ENCODE data around the gene LTBP1. TPM values are rescaled to one million over a fixed set of nuclear protein-coding genes. Genes with fewer than 3 reads are reported as not detected.

LTBP1 gene
- polyA plus RNA-seq, 1 donor (not counting 4 experiments of a cell fraction or from before 2014, with no cell fraction given) = 9.2 TPM

- dilution Hi-C loops (cut with MboI; ENCODE audit: extremely low pct_ligation_motif_present, low sequenced_read_pairs) = no loop called here
- Histone ChIP-seq H3K9ac (ENCODE audit: control insufficient read depth, extremely low read depth, insufficient read depth, low read length) (no peak overlapping the region), H3K9me1 (ENCODE audit: control insufficient read depth, extremely low read depth, insufficient read depth, low read length) (no peaks in the 10 kb centered on the region), H3K36me3 (ENCODE audit: control insufficient read depth in 2 of 2, extremely low read depth in 1 of 2, insufficient read depth in 2 of 2, low read length in 2 of 2) (no peaks in the 10 kb centered on the region), H3K4me1 (ENCODE audit: control insufficient read depth, extremely low read depth, insufficient read depth, low read length) (peaks cover 8% of the 10 kb centered on the region), H3K4me3 (ENCODE audit: control insufficient read depth in 2 of 3, extremely low read depth in 1 of 3, insufficient read depth in 2 of 3, low read depth in 1 of 3, low read length in 3 of 3) (no peak overlapping the region), H4K20me1 (ENCODE audit: control insufficient read depth, extremely low read depth, insufficient read depth, low read length) (no peaks in the 10 kb centered on the region), H3K4me2 (ENCODE audit: control insufficient read depth, extremely low read depth, insufficient read depth, low read depth, low read length) (no peak overlapping the region), H3K9me3 (ENCODE audit: control insufficient read depth, low read depth, low read length) (no peaks in the 10 kb centered on the region), H2AFZ (ENCODE audit: control insufficient read depth, low read length) (no peak overlapping the region), H3K27me3 (ENCODE audit: control insufficient read depth, extremely low read depth, insufficient read depth, low read length) (no peaks in the 10 kb centered on the region), H3K27ac (ENCODE audit: control insufficient read depth, insufficient read depth, low read length) (no peak overlapping the region), H3K79me2 (ENCODE audit: control insufficient read depth, insufficient read depth, low read length) (no peaks in the 10 kb centered on the region)
- DNase-seq (ENCODE audit: low read depth, low spot score) = no peak
- FAIRE-seq = no peak
- TF ChIP-seq EZH2 (IDR thresholded peaks at IDR 0.05; ENCODE audit: low read length) = no peak
- no peak for TF ChIP-seq CTCF (optimal IDR thresholded peaks at IDR 0.05 in 1 of 3, IDR thresholded peaks at IDR 0.05 in 1 of 3, conservative IDR thresholded peaks at IDR 0.05 in 1 of 3; ENCODE audit: extremely low read depth in 1 of 3, insufficient read depth in 2 of 3, low read length in 3 of 3)
These were observed 459.9 kb downstream of the LTBP1 start for GRCh38 chr2:33406622-33407021.

- H3K4me2 ChIP-seq (ENCODE audit: control insufficient read depth, extremely low read depth, insufficient read depth, low read depth, low read length) = no peak overlapping the region
- no peaks in the 10 kb centered on the region for H3K79me2 ChIP-seq (ENCODE audit: control insufficient read depth, insufficient read depth, low read length)
- H3K27ac ChIP-seq (ENCODE audit: control insufficient read depth, insufficient read depth, low read length) = no peak overlapping the region
- no peaks in the 10 kb centered on the region for H3K27me3 ChIP-seq (ENCODE audit: control insufficient read depth, extremely low read depth, insufficient read depth, low read length)
- H3K9me3 ChIP-seq (ENCODE audit: control insufficient read depth, low read depth, low read length) = no peaks in the 10 kb centered on the region
- H3K9ac ChIP-seq (ENCODE audit: control insufficient read depth, extremely low read depth, insufficient read depth, low read length) = no peak overlapping the region
- no peak for FAIRE-seq
- H3K36me3 ChIP-seq (ENCODE audit: control insufficient read depth in 2 of 2, extremely low read depth in 1 of 2, insufficient read depth in 2 of 2, low read length in 2 of 2) = no peaks in the 10 kb centered on the region
- TF ChIP-seq EZH2 (IDR thresholded peaks at IDR 0.05; ENCODE audit: low read length) (no peak), CTCF (optimal IDR thresholded peaks at IDR 0.05 in 1 of 3, IDR thresholded peaks at IDR 0.05 in 1 of 3, conservative IDR thresholded peaks at IDR 0.05 in 1 of 3; ENCODE audit: extremely low read depth in 1 of 3, insufficient read depth in 2 of 3, low read length in 3 of 3) (no peak)
- no peaks in the 10 kb centered on the region for H3K9me1 ChIP-seq (ENCODE audit: control insufficient read depth, extremely low read depth, insufficient read depth, low read length)
- H3K4me1 ChIP-seq (ENCODE audit: control insufficient read depth, extremely low read depth, insufficient read depth, low read length) = peaks cover 8% of the 10 kb centered on the region
- no peak for DNase-seq (ENCODE audit: low read depth, low spot score)
- dilution Hi-C loops (cut with MboI; ENCODE audit: extremely low pct_ligation_motif_present, low sequenced_read_pairs) = no loop called here
- no peaks in the 10 kb centered on the region for H4K20me1 ChIP-seq (ENCODE audit: control insufficient read depth, extremely low read depth, insufficient read depth, low read length)
- no peak overlapping the region for H3K4me3 ChIP-seq (ENCODE audit: control insufficient read depth in 2 of 3, extremely low read depth in 1 of 3, insufficient read depth in 2 of 3, low read depth in 1 of 3, low read length in 3 of 3)
- no peak overlapping the region for H2AFZ ChIP-seq (ENCODE audit: control insufficient read depth, low read length)
These were observed 461.4 kb downstream of the LTBP1 start for GRCh38 chr2:33408109-33408508.

Data from keratinocyte (primary cell).